Fibroblast of skin of right quadriceps (primary cell): ENCODE measurements around the gene XRRA1.

Experiments
- DNase-seq: peaks from one replicate; pipeline ENCODE4 v3.0.0-alpha.2; 2013

Gene XRRA1

GRCh38 chr11:74950374-74950969, 1.6 kb upstream of the XRRA1 start:
- no peak for DNase-seq

GRCh38 chr11:74949753-74950137, 854 bp upstream of the XRRA1 start:
- DNase-seq: peak; percentile 19

GRCh38 chr11:74948546-74948897, 369 bp downstream of the XRRA1 start:
- peak; percentile 19 for DNase-seq

GRCh38 chr11:74942073-74942759, 6.7 kb downstream of the XRRA1 start:
- no peak for DNase-seq

GRCh38 chr11:74941492-74941891, 7.4 kb downstream of the XRRA1 start:
- no peak for DNase-seq

- peak; percentile 48 for DNase-seq
Measured at GRCh38 chr11:74937696-74938475, 11.0 kb downstream of the XRRA1 start.

GRCh38 chr11:74936976-74937375, 11.9 kb downstream of the XRRA1 start:
- no peak for DNase-seq

- no peak for DNase-seq
Measured at GRCh38 chr11:74936087-74936486, 12.8 kb downstream of the XRRA1 start.

GRCh38 chr11:74935285-74935684, 13.6 kb downstream of the XRRA1 start:
- no peak for DNase-seq

- DNase-seq: no peak
Measured at GRCh38 chr11:74933765-74934164, 15.1 kb downstream of the XRRA1 start.

GRCh38 chr11:74932797-74933196, 16.1 kb downstream of the XRRA1 start:
- DNase-seq: peak; percentile 82

- peak; percentile 65 for DNase-seq
Measured at GRCh38 chr11:74932169-74932568, 16.7 kb downstream of the XRRA1 start.

- DNase-seq: peak; percentile 89
Measured at GRCh38 chr11:74929431-74930363, 19.2 kb downstream of the XRRA1 start.

GRCh38 chr11:74927496-74927895, 21.4 kb downstream of the XRRA1 start:
- peak; percentile 20 for DNase-seq

GRCh38 chr11:74926304-74927030, 22.4 kb downstream of the XRRA1 start:
- DNase-seq: peak; percentile 74

GRCh38 chr11:74925281-74925680, 23.6 kb downstream of the XRRA1 start:
- peak; percentile 89 for DNase-seq

GRCh38 chr11:74923125-74923524, 25.8 kb downstream of the XRRA1 start:
- DNase-seq: no peak

GRCh38 chr11:74909812-74910211, 39.1 kb downstream of the XRRA1 start:
- DNase-seq: no peak

GRCh38 chr11:74909385-74909784, 39.5 kb downstream of the XRRA1 start:
- no peak for DNase-seq

GRCh38 chr11:74905326-74905725, 43.6 kb downstream of the XRRA1 start:
- DNase-seq: no peak

- DNase-seq: no peak
Measured at GRCh38 chr11:74902342-74902741, 46.5 kb downstream of the XRRA1 start.

- DNase-seq: no peak
Measured at GRCh38 chr11:74896311-74896710, 52.6 kb downstream of the XRRA1 start.
